ENCODE data around the gene SDC4. TPM values are rescaled to one million over a fixed set of nuclear protein-coding genes. Genes with fewer than 3 reads are reported as not detected.

Gene SDC4
- 21.9 and 24.6 TPM in 2 replicates for total RNA-seq

- intact Hi-C loops (cut with micrococcal nuclease), result loop anchor here (1.0 kb wide), 2 partner anchors 15 to 29 kb away; partner anchors contain the start of gene SYS1
These were observed at the start of gene SDC4 for GRCh38 chr20:45347936-45348778. Gene SDC4 (minus strand): TSS chr20:45348424. CDS start chr20:45348384, 40 bp downstream.

GRCh38 chr20:45395114-45395415 lies 46.8 kb upstream of the SDC4 start:
- intact Hi-C loops (cut with micrococcal nuclease), result no loop called here

- intact Hi-C loops (cut with micrococcal nuclease), result no loop called here
These were observed 46.2 kb upstream of the SDC4 start for GRCh38 chr20:45394221-45395113.

- intact Hi-C loops (cut with micrococcal nuclease), result no loop called here
These were observed 44.5 kb upstream of the SDC4 start for GRCh38 chr20:45392733-45393132.

- intact Hi-C loops (cut with micrococcal nuclease), result no loop called here
These were observed 43.3 kb upstream of the SDC4 start for GRCh38 chr20:45391559-45391958.

- intact Hi-C loops (cut with micrococcal nuclease), result no loop called here
These were observed 42.7 kb upstream of the SDC4 start for GRCh38 chr20:45390931-45391330.

- intact Hi-C loops (cut with micrococcal nuclease), result no loop called here
These were observed 39.0 kb upstream of the SDC4 start for GRCh38 chr20:45387274-45387673.

- intact Hi-C loops (cut with micrococcal nuclease), result no loop called here
These were observed 30.0 kb upstream of the SDC4 start, which contains the start of gene TP53TG5 for GRCh38 chr20:45378191-45378590. Gene TP53TG5 (minus strand): TSS chr20:45378325. CDS start chr20:45378236, 89 bp downstream.

- intact Hi-C loops (cut with micrococcal nuclease), result no loop called here
These were observed 29.0 kb upstream of the SDC4 start for GRCh38 chr20:45377269-45377668.

GRCh38 chr20:45374966-45375365 lies 26.7 kb upstream of the SDC4 start:
- intact Hi-C loops (cut with micrococcal nuclease), result loop anchor here (1.0 kb wide), 2 partner anchors 41 to 62 kb away; partner anchors contain the start of gene PIGT

GRCh38 chr20:45374101-45374467 lies 25.9 kb upstream of the SDC4 start:
- intact Hi-C loops (cut with micrococcal nuclease), result loop anchor here (1.0 kb wide), 2 partner anchors 42 to 63 kb away; partner anchors contain the start of gene PIGT

GRCh38 chr20:45373353-45374100 lies 25.3 kb upstream of the SDC4 start:
- intact Hi-C loops (cut with micrococcal nuclease), result loop anchor here (1.0 kb wide), 3 partner anchors 10 to 64 kb away; partner anchors contain the start of genes PIGT and SYS1

GRCh38 chr20:45372646-45373352 lies 24.6 kb upstream of the SDC4 start:
- intact Hi-C loops (cut with micrococcal nuclease), result loop anchor here (1.0 kb wide), 1 partner anchor 9 kb away; the partner anchor contains the start of gene SYS1

- intact Hi-C loops (cut with micrococcal nuclease), result no loop called here
These were observed 24.0 kb upstream of the SDC4 start for GRCh38 chr20:45372241-45372640.

GRCh38 chr20:45370571-45371160 lies 22.4 kb upstream of the SDC4 start:
- intact Hi-C loops (cut with micrococcal nuclease), result no loop called here

GRCh38 chr20:45368221-45368980 lies 20.2 kb upstream of the SDC4 start:
- intact Hi-C loops (cut with micrococcal nuclease), result loop anchor here (10.0 kb wide), 1 partner anchor 404 kb away; the partner anchor contains the start of genes STK4 and TOMM34

- intact Hi-C loops (cut with micrococcal nuclease), result loop anchor here (10.0 kb wide), 1 partner anchor 402 kb away; the partner anchor contains the start of genes STK4 and TOMM34
These were observed 18.9 kb upstream of the SDC4 start for GRCh38 chr20:45367126-45367525.

GRCh38 chr20:45366631-45367030 lies 18.4 kb upstream of the SDC4 start:
- intact Hi-C loops (cut with micrococcal nuclease), result loop anchor here (10.0 kb wide), 1 partner anchor 402 kb away; the partner anchor contains the start of genes STK4 and TOMM34

- intact Hi-C loops (cut with micrococcal nuclease), result loop anchor here (10.0 kb wide), 1 partner anchor 401 kb away; the partner anchor contains the start of genes STK4 and TOMM34
These were observed 18.0 kb upstream of the SDC4 start for GRCh38 chr20:45366192-45366591.

All from T-helper 2 cell treated with Interferon-gamma antibody and Interleukin-4, amounts not matched to agents 100 ng/mL and 5 ng/mL, for 36 hours (primary cell).